SU-DHL-6 (cell line): Measurements from ENCODE around the gene FBXO31.

Source experiments
- CTCF ChIP-seq: fragments of 200-600 bp; sonication (generic); IDR thresholded peaks from one replicate; pipeline ENCODE4 v1.5.1; 2017; ENCODE audit warnings: antibody characterized with exemption, mild to moderate bottlenecking, low read length, moderate library complexity; ENCODE audit not compliant: insufficient read depth, poor library complexity, severe bottlenecking
- EZH2phosphoT487 ChIP-seq: fragments of 200-600 bp; sonication (generic), shearing (Covaris generic); conservative IDR thresholded peaks from 2 replicates; pipeline ENCODE4 v1.6.1; 2018; ENCODE audit warnings: mild to moderate bottlenecking, antibody characterized with exemption, low read length, moderate library complexity, mixed read lengths

GRCh38 chr16:87342504-87342903 lies 41.1 kb downstream of the FBXO31 start:
- no peak for TF ChIP-seq CTCF
- no peak for TF ChIP-seq EZH2phosphoT487
